SH-SY5Y (cell line): ENCODE data around the gene RETREG1.

Experiments
- GATA2 ChIP-seq: IDR thresholded peaks from 2 replicates; pipeline ENCODE4 v1.6.1; 2011; ENCODE audit warnings: mild to moderate bottlenecking, low read depth, low read length
- GATA3 ChIP-seq: IDR thresholded peaks from 2 replicates; pipeline ENCODE4 v1.6.1; 2011; ENCODE audit warnings: low read depth, mild to moderate bottlenecking, low read length, moderate library complexity

GRCh38 chr5:16542236-16542635 lies 74.6 kb downstream of the RETREG1 start:
- TF ChIP-seq GATA2 (no peak), GATA3 (no peak)
